ENCODE results near the gene HOXB2.

DNA sequence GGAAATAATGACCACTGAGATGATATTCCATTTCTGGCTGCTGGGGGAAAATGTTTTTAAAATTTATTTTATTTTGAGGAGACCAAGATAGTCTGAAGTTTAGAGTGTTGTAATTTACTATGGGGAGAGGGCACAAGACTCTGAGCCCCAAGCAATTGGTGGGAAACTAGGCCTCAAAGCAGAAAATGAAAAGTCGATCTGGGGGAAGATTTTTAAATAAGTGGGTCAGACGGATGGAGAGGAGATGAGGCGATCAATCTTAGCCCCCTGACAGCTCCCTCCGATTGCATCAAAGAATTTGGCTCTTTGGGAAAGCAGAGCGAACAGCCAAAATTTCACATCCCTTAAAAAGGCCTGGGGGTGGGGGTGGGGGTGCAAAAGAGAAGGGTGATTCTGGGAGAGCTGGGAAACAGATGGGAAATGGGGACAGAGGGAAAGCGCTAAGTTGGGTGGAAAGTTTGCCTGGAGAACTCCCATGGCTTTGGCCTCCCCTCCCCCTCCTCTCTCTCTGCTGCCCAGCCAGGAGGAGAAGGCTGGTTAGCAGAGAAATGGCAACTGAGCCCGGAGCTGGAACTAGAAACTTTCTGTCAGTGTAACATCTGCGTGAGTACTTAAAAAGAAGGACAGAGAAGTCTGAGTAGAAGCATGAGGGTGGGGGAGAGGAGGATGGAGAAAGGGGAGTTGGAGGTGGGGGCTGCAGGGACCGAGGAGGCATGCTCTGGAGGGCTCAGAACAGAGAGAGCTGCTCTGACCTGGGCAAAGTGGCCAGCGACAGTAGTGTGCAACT, 1.4 kb upstream of the HOXB2 start:
- TF ChIP-seq, protein P1, sequence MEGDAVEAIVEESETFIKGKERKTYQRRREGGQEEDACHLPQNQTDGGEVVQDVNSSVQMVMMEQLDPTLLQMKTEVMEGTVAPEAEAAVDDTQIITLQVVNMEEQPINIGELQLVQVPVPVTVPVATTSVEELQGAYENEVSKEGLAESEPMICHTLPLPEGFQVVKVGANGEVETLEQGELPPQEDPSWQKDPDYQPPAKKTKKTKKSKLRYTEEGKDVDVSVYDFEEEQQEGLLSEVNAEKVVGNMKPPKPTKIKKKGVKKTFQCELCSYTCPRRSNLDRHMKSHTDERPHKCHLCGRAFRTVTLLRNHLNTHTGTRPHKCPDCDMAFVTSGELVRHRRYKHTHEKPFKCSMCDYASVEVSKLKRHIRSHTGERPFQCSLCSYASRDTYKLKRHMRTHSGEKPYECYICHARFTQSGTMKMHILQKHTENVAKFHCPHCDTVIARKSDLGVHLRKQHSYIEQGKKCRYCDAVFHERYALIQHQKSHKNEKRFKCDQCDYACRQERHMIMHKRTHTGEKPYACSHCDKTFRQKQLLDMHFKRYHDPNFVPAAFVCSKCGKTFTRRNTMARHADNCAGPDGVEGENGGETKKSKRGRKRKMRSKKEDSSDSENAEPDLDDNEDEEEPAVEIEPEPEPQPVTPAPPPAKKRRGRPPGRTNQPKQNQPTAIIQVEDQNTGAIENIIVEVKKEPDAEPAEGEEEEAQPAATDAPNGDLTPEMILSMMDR (conservative IDR thresholded peaks at IDR 0.05; ENCODE audit: low read length): no peak
- TF ChIP-seq EZH2phosphoT487 (IDR thresholded peaks at IDR 0.05; ENCODE audit: borderline replicate concordance, low read depth, low read length): no peak
